Measurements from ENCODE around the gene FBXL5. TPM values are rescaled to one million over a fixed set of nuclear protein-coding genes. Genes with fewer than 3 reads are reported as not detected.
"Not testable (repeated sequence)": the region's sequence is repeated elsewhere in the genome, so short reads cannot be mapped to it uniquely, and the experiment has no call there.

FBXL5 gene
- total RNA-seq, 1 experiment from 2014 or later: 34.8 TPM

DNA sequence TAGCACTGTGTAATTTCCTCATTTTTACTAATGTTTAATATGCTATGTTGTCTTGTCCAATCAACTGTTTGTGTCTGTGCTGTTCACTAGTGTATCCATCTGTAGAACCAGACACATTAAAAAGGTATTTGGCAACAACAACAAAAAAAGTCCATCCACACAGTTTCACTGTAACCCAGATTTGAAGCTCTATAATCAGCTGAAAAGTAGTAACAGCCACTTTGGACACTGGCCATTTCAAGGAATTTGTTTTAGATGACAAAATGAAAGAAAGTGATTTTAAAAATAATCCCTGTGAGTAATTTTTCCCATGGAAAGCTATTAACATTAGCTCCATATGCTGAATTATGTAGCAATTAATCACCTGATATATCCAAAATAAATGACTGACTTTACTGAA lies 2.2 kb upstream of the FBXL5 start:
- no peak for DNase-seq (ENCODE audit: low read depth)
- in situ Hi-C loops (cut with HindIII; ENCODE audit: low pct_unique_long_range_greater_than_20kb, low sequenced_read_pairs): no loop called here

DNA sequence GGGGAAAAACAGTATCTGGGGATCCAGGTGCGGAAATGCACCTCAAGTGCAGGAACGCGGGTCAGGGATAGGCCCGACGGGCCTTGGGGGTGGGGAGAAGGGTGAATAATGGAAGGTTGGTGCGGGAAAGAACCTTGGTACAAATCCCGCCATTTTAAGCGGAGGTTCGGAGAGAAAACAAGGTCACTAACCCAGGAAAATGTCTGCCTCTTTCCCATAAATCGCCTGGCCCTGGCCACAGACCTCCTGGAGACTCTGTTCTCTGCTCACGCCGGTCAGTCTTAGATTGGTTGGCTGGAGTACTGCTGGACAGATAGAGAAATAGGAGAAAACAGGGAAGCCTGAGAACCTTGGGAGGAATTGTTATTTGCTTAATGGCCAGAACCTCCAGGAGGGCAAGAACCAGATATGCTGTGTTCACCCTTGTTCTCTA lies 897 bp upstream of the FBXL5 start:
- in situ Hi-C loops (cut with HindIII; ENCODE audit: low pct_unique_long_range_greater_than_20kb, low sequenced_read_pairs): no loop called here
- peak; percentile 49 for DNase-seq (ENCODE audit: low read depth)

- DNase-seq (ENCODE audit: low read depth): peak; percentile 56
- in situ Hi-C loops (cut with HindIII; ENCODE audit: low pct_unique_long_range_greater_than_20kb, low sequenced_read_pairs): no loop called here
Measured at GRCh38 chr4:15654593-15655222, 449 bp downstream of the FBXL5 start.

DNA sequence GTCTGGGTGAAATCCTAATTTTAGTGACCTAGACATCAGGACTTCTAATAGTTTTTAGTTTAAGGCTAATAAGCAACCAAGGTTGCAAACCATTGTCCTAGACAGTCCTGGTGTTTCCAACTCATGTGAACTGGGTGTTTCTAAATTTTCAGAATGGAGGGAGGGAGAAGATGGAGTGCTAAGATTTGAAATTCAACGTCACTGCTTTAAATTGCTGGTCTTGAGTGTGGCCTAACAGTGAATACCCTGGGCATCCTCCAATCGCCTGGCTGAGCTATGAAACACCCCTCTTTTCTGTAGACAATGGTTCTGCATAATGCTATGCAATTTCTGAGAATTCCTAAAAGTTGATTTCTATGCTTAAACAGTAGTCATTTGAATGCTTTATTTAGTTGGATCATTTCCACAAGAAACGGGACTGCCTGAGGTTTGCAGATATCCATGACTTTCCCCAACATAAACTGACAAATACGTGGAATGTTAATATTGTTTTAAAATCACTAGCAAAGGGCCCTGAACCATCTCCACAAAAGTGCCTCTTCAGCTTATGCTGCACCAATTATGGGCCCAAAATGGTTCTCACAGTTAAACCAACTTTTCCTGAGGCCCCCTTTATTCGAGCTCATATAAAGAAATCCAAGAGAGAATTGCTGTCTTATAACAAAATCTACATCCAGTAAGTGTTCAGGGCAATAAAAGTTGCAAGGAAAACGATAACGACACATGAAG lies 1.1 kb downstream of the FBXL5 start:
- in situ Hi-C loops (cut with HindIII; ENCODE audit: low pct_unique_long_range_greater_than_20kb, low sequenced_read_pairs): no loop called here
- peak; percentile 43 for DNase-seq (ENCODE audit: low read depth)

DNA sequence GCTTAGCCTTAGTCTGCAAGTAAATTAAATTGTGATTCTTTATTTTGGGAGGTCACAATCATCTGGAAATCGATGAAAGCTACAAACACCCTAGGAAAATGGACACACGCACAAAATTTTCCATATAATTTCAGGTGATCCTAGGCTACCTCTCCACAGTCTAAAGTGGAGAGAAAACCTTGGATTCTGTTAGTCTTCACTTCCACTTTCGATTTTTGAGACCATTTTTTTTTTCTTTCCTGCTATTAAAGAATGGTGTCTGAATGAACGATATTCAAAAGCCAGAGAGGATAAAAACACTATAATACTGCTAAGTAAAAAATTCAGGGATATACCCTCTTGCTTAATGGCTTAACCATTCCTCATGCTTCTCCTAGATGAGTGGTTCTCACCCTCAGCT lies 1.7 kb downstream of the FBXL5 start:
- in situ Hi-C loops (cut with HindIII; ENCODE audit: low pct_unique_long_range_greater_than_20kb, low sequenced_read_pairs): no loop called here
- no peak for DNase-seq (ENCODE audit: low read depth)

DNA sequence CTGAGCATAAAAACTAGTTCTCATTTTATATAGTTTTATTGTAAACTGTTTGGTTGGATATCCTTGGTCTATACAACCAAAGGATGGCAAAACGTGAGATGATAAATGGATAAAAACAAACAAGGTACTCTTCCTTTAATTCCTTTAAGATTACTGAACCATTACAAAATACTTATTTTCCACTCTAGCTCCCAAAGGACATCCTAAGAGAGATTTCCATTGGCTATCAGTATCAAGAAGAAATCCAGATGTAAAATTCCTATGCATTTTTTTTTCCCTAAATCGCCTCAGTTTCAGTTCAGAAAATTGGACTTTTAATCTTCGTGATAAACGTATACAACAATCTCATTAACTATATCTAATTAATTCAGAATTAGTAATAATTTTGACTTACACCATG lies 2.3 kb downstream of the FBXL5 start:
- DNase-seq (ENCODE audit: low read depth): no peak
- in situ Hi-C loops (cut with HindIII; ENCODE audit: low pct_unique_long_range_greater_than_20kb, low sequenced_read_pairs): no loop called here

- in situ Hi-C loops (cut with HindIII; ENCODE audit: low pct_unique_long_range_greater_than_20kb, low sequenced_read_pairs): no loop called here
- DNase-seq (ENCODE audit: low read depth): no peak
Measured at GRCh38 chr4:15652191-15652590, 3.0 kb downstream of the FBXL5 start.

DNA sequence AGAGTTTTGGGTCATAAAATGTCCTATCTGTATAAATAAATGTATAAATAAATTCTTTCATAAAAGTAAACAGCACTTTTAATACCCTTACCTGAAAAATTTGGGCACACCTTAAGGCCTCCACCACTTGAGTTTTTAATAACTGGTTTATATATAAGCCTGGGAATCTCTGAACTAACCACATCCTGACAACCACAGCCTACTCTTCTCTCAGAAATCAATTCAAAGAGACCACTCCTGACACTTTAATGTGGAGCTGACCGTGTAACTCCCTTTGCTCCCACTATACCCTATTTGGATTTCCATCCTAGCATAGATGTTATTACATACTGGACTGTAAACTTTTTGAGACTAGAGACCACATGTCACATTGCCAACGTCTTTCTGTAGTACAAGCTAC lies 3.5 kb downstream of the FBXL5 start:
- DNase-seq (ENCODE audit: low read depth): no peak
- in situ Hi-C loops (cut with HindIII; ENCODE audit: low pct_unique_long_range_greater_than_20kb, low sequenced_read_pairs): no loop called here

DNA sequence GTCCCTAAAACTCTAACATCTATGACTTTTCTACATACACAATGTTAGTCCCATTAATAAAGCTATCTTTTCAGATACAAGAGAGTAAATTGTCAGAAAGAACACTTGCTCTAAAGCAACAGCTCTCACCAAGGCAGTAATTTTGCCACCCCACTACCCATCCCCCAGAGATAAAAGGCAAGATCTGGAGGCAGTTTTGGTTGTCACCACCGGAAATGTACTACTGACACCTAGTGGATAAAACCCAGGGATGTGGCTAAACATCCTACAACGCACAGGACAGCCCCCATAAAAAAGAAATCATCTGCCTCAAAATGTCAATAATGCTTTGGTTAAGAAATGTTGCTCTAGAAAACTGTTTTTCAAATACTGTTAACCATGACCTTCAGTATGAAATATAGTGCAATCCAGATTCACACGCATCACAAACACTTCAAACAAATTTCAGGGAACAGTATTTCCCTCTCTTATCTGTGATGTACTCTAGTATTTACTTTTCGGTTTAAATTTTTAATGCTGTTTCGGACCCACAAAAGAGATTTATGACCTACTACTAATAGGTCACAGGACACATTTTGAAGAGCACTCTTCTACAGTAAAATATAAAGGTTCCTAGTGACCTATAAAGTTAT lies 5.1 kb downstream of the FBXL5 start:
- in situ Hi-C loops (cut with HindIII; ENCODE audit: low pct_unique_long_range_greater_than_20kb, low sequenced_read_pairs): no loop called here
- DNase-seq (ENCODE audit: low read depth): peak; percentile 31

- in situ Hi-C loops (cut with HindIII; ENCODE audit: low pct_unique_long_range_greater_than_20kb, low sequenced_read_pairs): no loop called here
- DNase-seq (ENCODE audit: low read depth): no peak
Measured at GRCh38 chr4:15648600-15648999, 6.6 kb downstream of the FBXL5 start.

GRCh38 chr4:15638418-15638817 lies 16.7 kb downstream of the FBXL5 start:
- no peak for DNase-seq (ENCODE audit: low read depth)
- in situ Hi-C loops (cut with HindIII; ENCODE audit: low pct_unique_long_range_greater_than_20kb, low sequenced_read_pairs): no loop called here

DNA sequence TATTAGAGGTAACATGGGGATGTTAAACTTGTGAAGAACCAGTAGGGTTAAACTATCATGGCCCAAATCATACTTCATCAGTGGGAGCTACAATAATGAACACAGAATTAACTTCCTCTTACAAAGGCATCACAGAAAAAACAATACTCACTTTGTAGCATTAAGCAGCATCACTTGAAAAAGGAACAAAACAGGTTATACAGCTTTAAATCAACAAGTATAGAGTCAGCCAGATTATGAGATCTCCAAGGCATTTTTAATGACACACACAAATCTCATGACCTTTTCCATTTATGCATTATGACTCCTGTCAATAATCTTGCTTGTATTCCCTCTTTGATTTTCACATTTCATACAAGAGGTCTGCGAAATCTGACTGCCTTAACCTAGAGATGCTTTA lies 18.3 kb downstream of the FBXL5 start:
- no peak for DNase-seq (ENCODE audit: low read depth)
- in situ Hi-C loops (cut with HindIII; ENCODE audit: low pct_unique_long_range_greater_than_20kb, low sequenced_read_pairs): no loop called here

- DNase-seq (ENCODE audit: low read depth); in situ Hi-C loops (cut with HindIII; ENCODE audit: low pct_unique_long_range_greater_than_20kb, low sequenced_read_pairs): not testable (repeated sequence)
Measured at GRCh38 chr4:15617407-15617806, 37.8 kb downstream of the FBXL5 start.

- in situ Hi-C loops (cut with HindIII; ENCODE audit: low pct_unique_long_range_greater_than_20kb, low sequenced_read_pairs); DNase-seq (ENCODE audit: low read depth): not testable (repeated sequence)
Measured at GRCh38 chr4:15614891-15615290, 40.3 kb downstream of the FBXL5 start.

GRCh38 chr4:15612136-15612535 lies 43.0 kb downstream of the FBXL5 start:
- no peak for DNase-seq (ENCODE audit: low read depth)
- in situ Hi-C loops (cut with HindIII; ENCODE audit: low pct_unique_long_range_greater_than_20kb, low sequenced_read_pairs): no loop called here

DNA sequence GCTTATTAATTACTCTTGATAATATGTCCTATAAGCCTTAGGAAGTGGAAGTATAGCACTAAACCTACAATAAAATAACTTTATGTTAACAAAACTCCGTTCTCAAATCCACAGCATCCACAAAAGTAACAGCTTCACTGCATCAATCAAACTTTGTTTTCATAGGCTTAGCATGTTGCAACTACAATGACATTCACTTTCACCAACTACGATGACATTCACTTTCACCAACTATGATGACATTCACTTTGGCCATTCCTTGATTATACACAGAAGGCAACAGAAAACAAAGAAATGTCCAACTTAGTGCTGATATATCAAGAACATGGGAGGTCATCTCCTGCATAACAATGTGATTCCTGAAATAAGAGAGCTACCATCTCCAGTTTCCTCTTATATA lies 44.3 kb downstream of the FBXL5 start:
- no peak for DNase-seq (ENCODE audit: low read depth)
- in situ Hi-C loops (cut with HindIII; ENCODE audit: low pct_unique_long_range_greater_than_20kb, low sequenced_read_pairs): no loop called here

DNA sequence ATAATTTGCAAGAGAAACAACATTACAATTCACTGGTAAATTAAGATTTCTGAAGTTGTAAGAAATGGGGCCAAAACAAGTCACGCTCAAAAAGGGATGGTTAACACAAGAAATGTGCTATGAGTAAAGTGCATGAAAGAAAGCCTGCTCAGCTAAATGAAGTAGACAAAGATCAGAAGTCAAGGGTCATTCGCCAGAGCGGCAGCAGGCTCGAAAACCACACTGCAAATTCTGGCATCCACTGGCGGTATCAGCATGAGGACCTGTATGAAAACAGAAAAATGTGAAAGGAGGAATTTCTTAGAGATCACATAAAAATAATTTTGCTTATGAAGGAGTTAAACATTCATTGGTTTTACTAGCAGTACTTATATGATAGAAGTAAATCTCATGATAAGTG lies 49.6 kb downstream of the FBXL5 start:
- no peak for DNase-seq (ENCODE audit: low read depth)
- in situ Hi-C loops (cut with HindIII; ENCODE audit: low pct_unique_long_range_greater_than_20kb, low sequenced_read_pairs): no loop called here

DNA sequence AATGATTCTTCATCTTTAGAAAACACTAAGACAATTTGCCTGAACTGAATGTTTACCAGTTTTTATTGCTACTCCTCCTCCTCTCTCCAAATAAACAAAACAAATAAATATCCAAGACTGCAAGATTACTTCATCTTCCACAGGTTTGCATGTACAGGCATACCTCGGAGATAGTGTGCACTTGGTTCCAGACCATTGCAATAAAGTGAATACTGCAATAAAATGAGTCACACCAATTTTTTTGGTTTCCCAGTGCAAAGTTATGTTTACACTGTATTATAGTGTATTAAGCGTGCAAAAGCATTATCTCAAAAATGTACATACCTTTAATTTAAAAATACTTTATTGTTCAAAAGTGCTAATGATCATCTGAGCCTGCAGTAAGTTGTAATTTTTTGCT lies 53.3 kb downstream of the FBXL5 start:
- no peak for DNase-seq (ENCODE audit: low read depth)
- in situ Hi-C loops (cut with HindIII; ENCODE audit: low pct_unique_long_range_greater_than_20kb, low sequenced_read_pairs): no loop called here

DNA sequence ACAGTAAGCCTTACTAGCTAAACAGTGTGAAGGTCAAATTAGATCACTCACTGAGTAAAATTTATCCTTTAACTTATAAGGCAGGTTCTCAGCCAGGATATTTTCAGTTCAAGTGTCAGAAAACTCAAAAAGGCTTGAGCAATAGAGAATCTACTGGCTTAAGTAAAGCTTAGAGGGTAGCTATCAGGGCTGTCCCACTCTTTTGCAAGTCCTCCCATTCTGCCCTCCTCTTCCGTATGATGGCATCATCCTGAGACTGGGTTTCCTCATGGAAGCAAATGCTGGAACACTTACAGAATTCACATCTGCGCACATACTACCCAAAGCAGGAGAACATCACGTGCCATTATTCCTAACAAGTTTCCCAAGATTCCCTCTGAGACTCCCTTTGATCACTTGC lies 55.0 kb downstream of the FBXL5 start:
- in situ Hi-C loops (cut with HindIII; ENCODE audit: low pct_unique_long_range_greater_than_20kb, low sequenced_read_pairs): no loop called here

GRCh38 chr4:15598644-15599043 lies 56.5 kb downstream of the FBXL5 start:
- in situ Hi-C loops (cut with HindIII; ENCODE audit: low pct_unique_long_range_greater_than_20kb, low sequenced_read_pairs): no loop called here

More for the DNA sequence above, 55.0 kb downstream of the FBXL5 start:
- DNase-seq (ENCODE audit: low read depth): no peak

More at GRCh38 chr4:15598644-15599043, 56.5 kb downstream of the FBXL5 start:
- DNase-seq (ENCODE audit: low read depth): no peak
